ENCODE measurements around the gene PPP1R14B. TPM values are rescaled to one million over a fixed set of nuclear protein-coding genes. Genes with fewer than 3 reads are reported as not detected.

The PPP1R14B gene
- total and polyA plus RNA-seq, 4 donors = 24.2 to 57.6 (median 38.3) TPM

- H3K4me3 ChIP-seq (ENCODE audit: low read depth in 1 of 3, low read length in 3 of 3) = no peak overlapping the region
- no peaks in the 10 kb centered on the region for H3K9me3 ChIP-seq (ENCODE audit: control insufficient read depth in 4 of 4, low read length in 3 of 4)
- H3K4me1 ChIP-seq (ENCODE audit: control insufficient read depth in 4 of 4, insufficient read depth in 4 of 4, low read length in 3 of 4) = peaks cover 0 to 12% (median 5%) of the 10 kb centered on the region in 4 donors
- WGBS = 96% methylated on average over 9 of the region's 9 CpGs
- no peaks in the 10 kb centered on the region for H3K27me3 ChIP-seq (ENCODE audit: control insufficient read depth in 4 of 4, insufficient read depth in 4 of 4, low read length in 3 of 4)
- no peak overlapping the region for H3K27ac ChIP-seq (ENCODE audit: low read depth in 1 of 2, low read length in 2 of 2)
- TF ChIP-seq JUND (IDR thresholded peaks at IDR 0.05) (no peak), ATF3 (IDR thresholded peaks at IDR 0.05) (no peak), FOXA2 (IDR thresholded peaks at IDR 0.05) (no peak), HNF4A (conservative IDR thresholded peaks at IDR 0.05) (no peak), HNF4G (IDR thresholded peaks at IDR 0.05) (no peak), NR2F2 (IDR thresholded peaks at IDR 0.05) (no peak), REST (IDR thresholded peaks at IDR 0.05) (no peak), FOXA1 (IDR thresholded peaks at IDR 0.05) (no peak), RAD21 (IDR thresholded peaks at IDR 0.05) (no peak), GABPA (IDR thresholded peaks at IDR 0.05 in 1 of 2, conservative IDR thresholded peaks at IDR 0.05 in 1 of 2) (no peak)
- DNase-seq (ENCODE audit: low spot score) = no peak
- peaks cover 21 to 42% (median 35%) of the 10 kb centered on the region in 4 donors for H3K36me3 ChIP-seq (ENCODE audit: control insufficient read depth in 4 of 4, insufficient read depth in 3 of 4, low read depth in 1 of 4, low read length in 3 of 4)
- H3K9ac ChIP-seq (ENCODE audit: low read depth in 1 of 2, low read length in 2 of 2) = no peak overlapping the region
Measured at GRCh38 chr11:64202992-64203391, 43.8 kb downstream of the PPP1R14B start.

GRCh38 chr11:64201543-64201942 lies 45.2 kb downstream of the PPP1R14B start:
- 68% methylated on average over 3 of the region's 3 CpGs for WGBS
- no peaks in the 10 kb centered on the region for H3K9me3 ChIP-seq (ENCODE audit: control insufficient read depth in 4 of 4, low read length in 3 of 4)

More at GRCh38 chr11:64201543-64201942, 45.2 kb downstream of the PPP1R14B start:
- H3K4me1 ChIP-seq (ENCODE audit: control insufficient read depth in 4 of 4, insufficient read depth in 4 of 4, low read length in 3 of 4) = peaks cover 0 to 11% (median 5%) of the 10 kb centered on the region in 4 donors
- H3K27ac ChIP-seq (ENCODE audit: low read depth in 1 of 2, low read length in 2 of 2) = no peak overlapping the region
- H3K9ac ChIP-seq (ENCODE audit: low read depth in 1 of 2, low read length in 2 of 2) = no peak overlapping the region
- TF ChIP-seq SP1 (IDR thresholded peaks at IDR 0.05) = no peak
- TF ChIP-seq ATF3 (IDR thresholded peaks at IDR 0.05) = no peak
- no peak for TF ChIP-seq TAF1 (conservative IDR thresholded peaks at IDR 0.05)
- no peak for TF ChIP-seq NR2F2 (IDR thresholded peaks at IDR 0.05)
- no peak for TF ChIP-seq EGR1 (IDR thresholded peaks at IDR 0.05; ENCODE audit: low read depth in 2 of 2)
- no peak for TF ChIP-seq HNF4G (IDR thresholded peaks at IDR 0.05)
- no peak for TF ChIP-seq MAX (IDR thresholded peaks at IDR 0.05)
- no peak for TF ChIP-seq FOXA1 (IDR thresholded peaks at IDR 0.05)
- TF ChIP-seq HNF4A (conservative IDR thresholded peaks at IDR 0.05) = no peak
- TF ChIP-seq GABPA (IDR thresholded peaks at IDR 0.05 in 1 of 2, conservative IDR thresholded peaks at IDR 0.05 in 1 of 2) = no peak
- no peak for TF ChIP-seq YY1 (IDR thresholded peaks at IDR 0.05)
- no peak for TF ChIP-seq RXRA (IDR thresholded peaks at IDR 0.05)
- no peak for TF ChIP-seq RAD21 (IDR thresholded peaks at IDR 0.05)
- no peak for TF ChIP-seq REST (IDR thresholded peaks at IDR 0.05)
- no peak for TF ChIP-seq FOXA2 (IDR thresholded peaks at IDR 0.05)
- TF ChIP-seq ZBTB33 (IDR thresholded peaks at IDR 0.05) = no peak
- TF ChIP-seq CTCF (IDR thresholded peaks at IDR 0.05; ENCODE audit: low read depth, low read length, missing input control) = no peak
- TF ChIP-seq JUND (IDR thresholded peaks at IDR 0.05) = no peak
- H3K36me3 ChIP-seq (ENCODE audit: control insufficient read depth in 4 of 4, insufficient read depth in 3 of 4, low read depth in 1 of 4, low read length in 3 of 4) = peaks cover 19 to 56% (median 49%) of the 10 kb centered on the region in 4 donors
- no peak for DNase-seq (ENCODE audit: low spot score)
- H3K27me3 ChIP-seq (ENCODE audit: control insufficient read depth in 4 of 4, insufficient read depth in 4 of 4, low read length in 3 of 4) = no peaks in the 10 kb centered on the region
- no peak overlapping the region for H3K4me3 ChIP-seq (ENCODE audit: low read depth in 1 of 3, low read length in 3 of 3)
